Measurements from ENCODE around the gene MN1. TPM values are rescaled to one million over a fixed set of nuclear protein-coding genes. Genes with fewer than 3 reads are reported as not detected.

MN1 gene
- polyA plus RNA-seq, 3 donors: 0.06 to 0.38 (median 0.29) TPM

DNA sequence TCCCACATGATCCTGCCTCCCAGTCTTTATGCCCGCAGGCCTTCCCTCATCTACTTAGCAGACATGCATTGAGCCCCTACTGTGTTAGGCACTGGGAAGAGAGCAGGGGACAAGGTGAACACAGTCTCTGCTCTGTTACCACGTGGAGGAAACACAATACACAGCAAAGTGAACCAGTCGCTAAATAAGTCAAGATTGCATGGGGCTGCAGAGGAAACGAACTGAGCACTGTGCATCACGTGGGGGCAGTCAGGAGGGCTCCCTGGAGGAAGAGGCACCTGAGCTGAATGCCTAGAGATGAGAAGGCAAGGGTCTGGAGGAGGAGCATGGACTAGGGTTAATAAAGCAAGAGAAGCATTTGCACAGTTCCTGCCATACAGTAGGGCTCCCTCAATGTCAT, 102.7 kb downstream of the MN1 start:
- no peak overlapping the region for H3K4me3 Mint-ChIP-seq
- peaks cover 0 to 3% (median 0%) of the 10 kb centered on the region in 3 donors for H3K27me3 Mint-ChIP-seq (ENCODE audit: low read depth in 3 of 3)
- TF ChIP-seq, protein P1, sequence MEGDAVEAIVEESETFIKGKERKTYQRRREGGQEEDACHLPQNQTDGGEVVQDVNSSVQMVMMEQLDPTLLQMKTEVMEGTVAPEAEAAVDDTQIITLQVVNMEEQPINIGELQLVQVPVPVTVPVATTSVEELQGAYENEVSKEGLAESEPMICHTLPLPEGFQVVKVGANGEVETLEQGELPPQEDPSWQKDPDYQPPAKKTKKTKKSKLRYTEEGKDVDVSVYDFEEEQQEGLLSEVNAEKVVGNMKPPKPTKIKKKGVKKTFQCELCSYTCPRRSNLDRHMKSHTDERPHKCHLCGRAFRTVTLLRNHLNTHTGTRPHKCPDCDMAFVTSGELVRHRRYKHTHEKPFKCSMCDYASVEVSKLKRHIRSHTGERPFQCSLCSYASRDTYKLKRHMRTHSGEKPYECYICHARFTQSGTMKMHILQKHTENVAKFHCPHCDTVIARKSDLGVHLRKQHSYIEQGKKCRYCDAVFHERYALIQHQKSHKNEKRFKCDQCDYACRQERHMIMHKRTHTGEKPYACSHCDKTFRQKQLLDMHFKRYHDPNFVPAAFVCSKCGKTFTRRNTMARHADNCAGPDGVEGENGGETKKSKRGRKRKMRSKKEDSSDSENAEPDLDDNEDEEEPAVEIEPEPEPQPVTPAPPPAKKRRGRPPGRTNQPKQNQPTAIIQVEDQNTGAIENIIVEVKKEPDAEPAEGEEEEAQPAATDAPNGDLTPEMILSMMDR (IDR thresholded peaks at IDR 0.05): no peak
- H3K79me2 ChIP-seq (ENCODE audit: insufficient read depth, low read length): no peaks in the 10 kb centered on the region
- H3K36me3 ChIP-seq (replicated peaks in 1 of 2; ENCODE audit: control insufficient read depth in 1 of 2, insufficient read depth in 2 of 2, low read length in 2 of 2): no peaks in the 10 kb centered on the region
- peaks cover 9 to 23% of the 10 kb centered on the region in 2 donors for H3K9me3 ChIP-seq (replicated peaks in 1 of 2; ENCODE audit: control insufficient read depth in 1 of 2, insufficient read depth in 1 of 2, low read length in 2 of 2)
- H3K4me3 ChIP-seq (replicated peaks in 1 of 3; ENCODE audit: low read depth in 2 of 3, low read length in 3 of 3): no peak overlapping the region
- no peaks in the 10 kb centered on the region for H3K27me3 ChIP-seq (ENCODE audit: control insufficient read depth in 2 of 2, insufficient read depth in 2 of 2, low read length in 2 of 2)
- H2AFZ ChIP-seq (ENCODE audit: insufficient read depth, low read depth, low read length, poor library complexity, severe bottlenecking): no peak overlapping the region
- H3K9me3 Mint-ChIP-seq: peaks cover 10 to 34% (median 17%) of the 10 kb centered on the region in 7 donors
- 96% methylated on average over 4 of the region's 5 CpGs for WGBS (ENCODE audit: insufficient coverage)
- no peaks in the 10 kb centered on the region for H3K36me3 Mint-ChIP-seq
- no peak overlapping the region for H3K9ac ChIP-seq (ENCODE audit: insufficient read depth, low read length, poor library complexity, severe bottlenecking)
- H3K27ac ChIP-seq (ENCODE audit: low read depth in 1 of 2, low read length in 2 of 2): no peak overlapping the region
- H3K4me1 Mint-ChIP-seq: no peaks in the 10 kb centered on the region
- no peak for DNase-seq
- H3K4me2 ChIP-seq (replicated peaks; ENCODE audit: extremely low read depth, low read length, poor library complexity, severe bottlenecking): no peak overlapping the region
- intact Hi-C loops (cut with micrococcal nuclease): loop anchor here in 1 of 2 donors (10.0 kb wide), 1 partner anchor 106 kb away; the partner anchor contains the start of gene MN1
- H4K20me1 ChIP-seq (ENCODE audit: insufficient read depth, low read length): no peaks in the 10 kb centered on the region
- peak overlapping the region in 1 of 7 donors; percentile 43 for H3K27ac Mint-ChIP-seq
- H3K4me1 ChIP-seq (ENCODE audit: control insufficient read depth in 1 of 2, insufficient read depth in 2 of 2, low read length in 2 of 2): no peaks in the 10 kb centered on the region

Other genes with a start within 250 kb of the MN1 start
- 10 to 100 TPM; 19.2 to 29.1 (median 25.2) TPM for gene PITPNB, start 117.5 kb upstream of the MN1 start, polyA plus RNA-seq

All from CD14-positive monocyte (primary cell).